GM23248 (cell line): ENCODE results near the gene NPHP4. TPM values are rescaled to one million over a fixed set of nuclear protein-coding genes. Genes with fewer than 3 reads are reported as not detected.
A peak's percentile ranks its signal among the peaks of the same experiment; 100 is the strongest.

ENCODE experiments used
- DNase-seq: peaks from one replicate; pipeline ENCODE4 v3.0.0-alpha.2; 2015
- H2AFZ ChIP-seq: fragments of 200-600 bp; sonication (generic); 2 replicates; pipeline ENCODE4 v1.6.1; 2016; ENCODE audit warnings: antibody characterized with exemption
- H3F3A ChIP-seq: fragments of 200-600 bp; sonication (generic); 2 replicates; pipeline ENCODE4 v1.6.1; 2016; ENCODE audit warnings: mild to moderate bottlenecking, antibody characterized with exemption, mixed run types; ENCODE audit not compliant: insufficient read depth
- H3K27ac ChIP-seq: fragments of 200-600 bp; sonication (generic); 2 replicates; pipeline ENCODE4 v1.5.1; 2016; ENCODE audit warnings: mild to moderate bottlenecking
- H3K27me3 ChIP-seq: fragments of 200-600 bp; sonication (generic); replicated peaks from 2 replicates; pipeline ENCODE4 v1.6.1; 2016; ENCODE audit warnings: mild to moderate bottlenecking; ENCODE audit not compliant: insufficient read depth
- H3K36me3 ChIP-seq: fragments of 200-600 bp; sonication (generic); 2 replicates; pipeline ENCODE4 v1.6.1; 2016; ENCODE audit warnings: low read depth, mild to moderate bottlenecking
- H3K4me1 ChIP-seq: fragments of 200-600 bp; sonication (generic); 2 replicates; pipeline ENCODE4 v1.6.1; 2016; ENCODE audit warnings: mild to moderate bottlenecking; ENCODE audit not compliant: insufficient read depth
- H3K4me2 ChIP-seq: fragments of 200-600 bp; sonication (generic); one replicate; pipeline ENCODE4 v1.6.1; 2016; ENCODE audit warnings: mild to moderate bottlenecking; ENCODE audit not compliant: unreplicated experiment
- H3K4me3 ChIP-seq: fragments of 200-600 bp; sonication (generic); 2 replicates; pipeline ENCODE4 v1.5.1; 2016; ENCODE audit warnings: mild to moderate bottlenecking
- H3K79me2 ChIP-seq: fragments of 200-600 bp; sonication (generic); 2 replicates; pipeline ENCODE4 v1.6.1; 2016; ENCODE audit warnings: mild to moderate bottlenecking; ENCODE audit not compliant: insufficient read depth
- H3K9ac ChIP-seq: fragments of 200-600 bp; sonication (generic); 2 replicates; pipeline ENCODE4 v1.6.1; 2016; ENCODE audit warnings: mild to moderate bottlenecking
- H3K9me2 ChIP-seq: fragments of 200-600 bp; sonication (generic); 2 replicates; pipeline ENCODE4 v1.6.1; 2016; ENCODE audit warnings: mixed run types, mild to moderate bottlenecking, moderate library complexity; ENCODE audit not compliant: insufficient read depth
- H3K9me3 ChIP-seq: fragments of 200-600 bp; sonication (generic); one replicate; pipeline ENCODE4 v1.6.1; 2017; ENCODE audit warnings: low read depth
- H4K20me1 ChIP-seq: fragments of 200-600 bp; sonication (generic); 2 replicates; pipeline ENCODE4 v1.6.0; 2016; ENCODE audit not compliant: insufficient read depth
- EZH2 ChIP-seq: fragments of 200-600 bp; sonication (generic); IDR thresholded peaks from 2 replicates; pipeline ENCODE4 v1.6.1; 2018; ENCODE audit warnings: antibody characterized with exemption, mild to moderate bottlenecking; ENCODE audit not compliant: insufficient read depth, poor library complexity, severe bottlenecking
- EZH2phosphoT487 ChIP-seq: fragments of 200-600 bp; sonication (generic); IDR thresholded peaks from 2 replicates; pipeline ENCODE4 v1.6.1; 2018; ENCODE audit warnings: antibody characterized with exemption, moderate library complexity, mild to moderate bottlenecking, low read depth; ENCODE audit not compliant: insufficient read depth
- WGBS, 2 experiments: methylation state at CpG; one replicate each; pipeline ENCODE4 v1.1.6; 2015 to 2017; ENCODE audit warnings: low lambda C conversion rate in 2 of 2, low coverage in 1 of 2; ENCODE audit errors: missing lambda C conversion rate in 2 of 2; 5-methylcytosine and 5-hydroxymethylcytosine counted together
- in situ Hi-C: fragments of 300-500 bp; cut with MboI; formaldehyde crosslinking; loops from 2 replicates; pipeline ENCODE4 v1.15.0; 2020
- polyA plus RNA-seq: library from polyadenylated mRNA; unstranded; fragments of >200 nt; fragmentation: Nextera tagmentation; extraction: Ambion mirVana; gene quantifications from 2 replicates; pipeline ENCODE4 v1.2.1, GENCODE V29; 2016
- total RNA-seq: library from RNA; depleted of rRNA; stranded (reverse); fragments of >200 nt; shearing (Covaris generic); gene quantifications from 2 replicates; pipeline ENCODE4 v1.2.3, GENCODE V29; 2014

The NPHP4 gene
- total and polyA plus RNA-seq, 2 experiments from 2014 or later = 4.0 to 4.2 TPM

- Histone ChIP-seq H3K4me3 (no peak overlapping the region), H3K9ac (no peak overlapping the region), H3K27ac (no peak overlapping the region), H3F3A (0 out of 2 replicates have a peak, but pooled peaks cover 2% of the 10 kb centered on the region), H3K9me3 (no peaks in the 10 kb centered on the region), H3K4me2 (no peak overlapping the region), H3K79me2 (no peaks in the 10 kb centered on the region), H3K36me3 (no peaks in the 10 kb centered on the region), H2AFZ (no peak overlapping the region), H4K20me1 (no peaks in the 10 kb centered on the region), H3K4me1 (peaks cover 4% of the 10 kb centered on the region; the same call in 1 of the 2 replicates), H3K9me2 (no peaks in the 10 kb centered on the region), H3K27me3 (no peaks in the 10 kb centered on the region)
- TF ChIP-seq EZH2phosphoT487 = no peak
- no peak for TF ChIP-seq EZH2
- in situ Hi-C loops = loop anchor here (25.0 kb wide), 3 partner anchors 404 to 2004 kb away; partner anchors contain the start of genes AJAP1 and C1orf174
- DNase-seq = no peak
- 94 to 98% methylated on average over 10 of the region's 10 CpGs for WGBS, 2 experiments
Measured at GRCh38 chr1:5916572-5917280, 75.5 kb downstream of the NPHP4 start.

GRCh38 chr1:5915587-5916571 lies 76.3 kb downstream of the NPHP4 start:
- H3K79me2 ChIP-seq = no peaks in the 10 kb centered on the region
- TF ChIP-seq EZH2phosphoT487 (no peak), EZH2 (no peak)
- no peak overlapping the region for H3K4me2 ChIP-seq
- no peaks in the 10 kb centered on the region for H3K9me3 ChIP-seq
- no peaks in the 10 kb centered on the region for H3K27me3 ChIP-seq
- no peaks in the 10 kb centered on the region for H3K36me3 ChIP-seq
- H2AFZ ChIP-seq = no peak overlapping the region
- peak; percentile 69 for DNase-seq
- 29 to 35% methylated on average over 11 of the region's 11 CpGs for WGBS, 2 experiments
- in situ Hi-C loops = loop anchor here (25.0 kb wide), 3 partner anchors 404 to 2004 kb away; partner anchors contain the start of genes AJAP1 and C1orf174
- no peak overlapping the region for H3K4me3 ChIP-seq
- H3F3A ChIP-seq = 0 out of 2 replicates have a peak, but pooled peaks cover 2% of the 10 kb centered on the region
- H3K27ac ChIP-seq = no peak overlapping the region
- H3K4me1 ChIP-seq = peaks cover 4% of the 10 kb centered on the region; the same call in 1 of the 2 replicates
- H3K9ac ChIP-seq = no peak overlapping the region
- no peaks in the 10 kb centered on the region for H3K9me2 ChIP-seq
- no peaks in the 10 kb centered on the region for H4K20me1 ChIP-seq

GRCh38 chr1:5914676-5915365 lies 77.4 kb downstream of the NPHP4 start:
- in situ Hi-C loops = loop anchor here (25.0 kb wide), 3 partner anchors 403 to 2003 kb away; partner anchors contain the start of genes AJAP1 and C1orf174
- DNase-seq = no peak
- Histone ChIP-seq H3K9ac (no peak overlapping the region), H3K4me1 (peaks cover 4% of the 10 kb centered on the region; the same call in 1 of the 2 replicates), H3K36me3 (no peaks in the 10 kb centered on the region), H3K79me2 (no peaks in the 10 kb centered on the region), H3K27ac (no peak overlapping the region), H3K27me3 (no peaks in the 10 kb centered on the region), H3K4me2 (no peak overlapping the region), H4K20me1 (no peaks in the 10 kb centered on the region), H3F3A (0 out of 2 replicates have a peak, but pooled peaks cover 2% of the 10 kb centered on the region), H3K4me3 (no peak overlapping the region), H3K9me2 (no peaks in the 10 kb centered on the region), H3K9me3 (no peaks in the 10 kb centered on the region), H2AFZ (no peak overlapping the region)
- TF ChIP-seq EZH2phosphoT487 = no peak
- TF ChIP-seq EZH2 = no peak
- 87% methylated on average over 14 of the region's 14 CpGs for WGBS, 2 experiments
